KBM-7 (cell line): ENCODE measurements around the gene ZNF70.
"Not testable (repeated sequence)": the region's sequence is repeated elsewhere in the genome, so short reads cannot be mapped to it uniquely, and the experiment has no call there.

Experiments used
- DNase-seq: peaks from one replicate; pipeline ENCODE4 v3.0.0-alpha.2; 2015
- in situ Hi-C: fragments of 300-500 bp; cut with MboI; formaldehyde crosslinking; loops from 2 replicates; pipeline ENCODE4 v1.14.3; 2020; ENCODE audit warnings: low sequenced_read_pairs, low pct_unique_long_range_greater_than_20kb, mixed read lengths

Gene ZNF70

GRCh38 chr22:23737696-23738095 is 13.2 kb downstream of the ZNF70 start:
- DNase-seq, result no peak
- in situ Hi-C loops, result no loop called here

- in situ Hi-C loops, DNase-seq: not testable (repeated sequence)
Measured at GRCh38 chr22:23728108-23728507, 22.8 kb downstream of the ZNF70 start.

GRCh38 chr22:23722724-23723123 is 28.2 kb downstream of the ZNF70 start:
- DNase-seq, result no peak
- in situ Hi-C loops, result loop anchor here (25.0 kb wide), 1 partner anchor 90 kb away; no protein-coding TSS in a partner anchor

DNA sequence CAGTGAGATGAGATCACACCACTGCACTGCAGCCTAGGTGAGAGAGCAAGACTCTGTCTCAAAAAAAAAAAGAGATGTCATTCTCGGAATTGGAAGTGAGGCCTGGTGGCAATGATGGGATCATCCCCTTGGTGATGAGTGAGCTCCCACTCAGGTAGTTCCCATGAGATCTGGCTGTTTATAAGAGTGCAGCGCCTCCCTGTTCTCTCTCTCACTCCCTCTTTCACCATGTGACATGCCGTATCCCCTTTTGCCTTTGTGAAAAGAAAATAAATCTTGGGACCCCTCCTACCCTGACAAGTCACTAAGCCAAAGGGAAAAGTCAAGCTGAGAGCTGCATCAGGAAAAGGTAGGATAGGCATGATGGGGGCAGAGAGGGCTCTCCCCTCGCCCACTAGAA is 28.8 kb downstream of the ZNF70 start:
- in situ Hi-C loops, result loop anchor here (25.0 kb wide), 1 partner anchor 90 kb away; no protein-coding TSS in a partner anchor
- DNase-seq, result no peak

GRCh38 chr22:23720855-23721254 is 30.1 kb downstream of the ZNF70 start:
- DNase-seq, result no peak
- in situ Hi-C loops, result loop anchor here (25.0 kb wide), 1 partner anchor 91 kb away; no protein-coding TSS in a partner anchor

GRCh38 chr22:23718371-23719165 is 32.3 kb downstream of the ZNF70 start:
- in situ Hi-C loops, result loop anchor here (25.0 kb wide), 1 partner anchor 94 kb away; no protein-coding TSS in a partner anchor

GRCh38 chr22:23716811-23717801 is 33.8 kb downstream of the ZNF70 start:
- in situ Hi-C loops, result loop anchor here (25.0 kb wide), 1 partner anchor 95 kb away; no protein-coding TSS in a partner anchor
- peak; percentile 89 for DNase-seq

More at GRCh38 chr22:23718371-23719165, 32.3 kb downstream of the ZNF70 start:
- DNase-seq, result no peak

DNA sequence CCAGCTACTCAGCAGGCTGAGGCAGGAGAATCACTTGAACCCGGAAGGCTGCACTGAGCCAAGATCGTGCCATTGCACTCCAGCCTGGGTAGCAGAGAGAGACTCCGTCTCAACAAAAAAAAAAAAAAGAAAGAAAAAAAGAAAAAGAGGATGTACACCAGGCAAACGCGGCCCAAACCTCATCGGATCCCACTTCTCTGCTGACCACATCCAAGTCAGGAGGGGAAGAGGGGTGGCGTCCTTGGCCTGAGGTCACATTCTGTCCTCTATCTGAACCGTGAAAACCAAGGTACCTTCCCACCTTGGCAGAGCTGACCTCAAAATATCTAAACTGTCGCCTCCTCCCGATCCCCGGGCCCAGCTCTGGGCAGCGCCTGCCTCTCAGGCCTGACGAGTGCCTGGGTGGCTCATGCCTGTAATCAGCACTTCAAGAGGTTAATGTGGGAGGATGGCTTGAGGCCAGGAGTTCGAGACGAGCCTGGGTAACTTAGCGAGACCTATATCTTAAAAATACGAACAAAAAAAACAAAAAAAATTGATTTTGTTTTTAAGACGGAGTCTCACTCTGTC is 35.0 kb downstream of the ZNF70 start:
- peak; percentile 39 for DNase-seq
- in situ Hi-C loops, result loop anchor here (25.0 kb wide), 1 partner anchor 96 kb away; no protein-coding TSS in a partner anchor

- no peak for DNase-seq
- in situ Hi-C loops, result loop anchor here (25.0 kb wide), 1 partner anchor 97 kb away; no protein-coding TSS in a partner anchor
Measured at GRCh38 chr22:23714596-23715578, 36.0 kb downstream of the ZNF70 start.

DNA sequence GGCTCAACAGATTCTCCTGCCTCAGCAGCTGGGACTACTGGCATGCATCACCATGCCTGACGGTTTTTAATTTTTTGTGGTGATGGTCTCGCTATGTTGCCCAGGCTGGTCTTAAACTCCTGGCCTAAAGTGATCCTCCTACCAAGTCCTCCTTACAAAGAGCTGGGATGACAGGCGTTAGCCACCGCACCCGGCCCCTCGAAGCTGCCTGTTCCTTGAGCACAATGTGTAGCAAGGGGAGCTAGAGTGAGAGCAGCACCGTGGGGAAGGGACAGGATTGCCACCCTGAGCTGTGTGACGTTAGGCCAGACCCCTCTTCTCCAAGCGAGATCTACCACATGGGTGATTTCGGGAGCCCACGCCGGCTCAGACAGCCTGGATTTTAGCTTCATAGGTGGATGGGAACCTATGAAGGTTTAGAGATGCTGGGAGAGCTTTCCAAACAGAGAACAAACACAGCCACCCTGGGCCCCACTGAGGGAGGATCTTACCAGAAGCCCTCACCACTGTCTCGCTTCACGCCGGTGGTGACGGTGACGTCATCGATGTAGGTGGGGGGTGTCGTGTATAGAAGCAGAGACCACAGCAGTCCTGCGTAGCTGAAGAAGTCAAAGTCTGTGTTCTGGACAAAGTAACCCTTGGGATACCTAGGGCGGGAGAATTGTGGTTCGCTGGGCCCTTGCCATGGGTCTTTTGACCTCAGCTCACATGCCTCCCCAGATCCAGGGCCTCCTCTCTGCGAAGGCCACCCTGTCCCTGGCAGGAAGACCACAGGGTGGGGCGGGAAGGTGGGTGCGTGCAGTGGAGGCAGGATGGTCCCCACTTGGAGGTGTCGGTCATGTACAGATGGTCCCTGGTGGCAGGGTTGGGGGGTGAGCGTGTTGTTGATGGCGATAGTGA is 37.0 kb downstream of the ZNF70 start:
- no peak for DNase-seq
- in situ Hi-C loops, result loop anchor here (25.0 kb wide), 1 partner anchor 98 kb away; no protein-coding TSS in a partner anchor

GRCh38 chr22:23712256-23712655 is 38.7 kb downstream of the ZNF70 start:
- in situ Hi-C loops, result loop anchor here (25.0 kb wide), 1 partner anchor 100 kb away; no protein-coding TSS in a partner anchor
- no peak for DNase-seq

DNA sequence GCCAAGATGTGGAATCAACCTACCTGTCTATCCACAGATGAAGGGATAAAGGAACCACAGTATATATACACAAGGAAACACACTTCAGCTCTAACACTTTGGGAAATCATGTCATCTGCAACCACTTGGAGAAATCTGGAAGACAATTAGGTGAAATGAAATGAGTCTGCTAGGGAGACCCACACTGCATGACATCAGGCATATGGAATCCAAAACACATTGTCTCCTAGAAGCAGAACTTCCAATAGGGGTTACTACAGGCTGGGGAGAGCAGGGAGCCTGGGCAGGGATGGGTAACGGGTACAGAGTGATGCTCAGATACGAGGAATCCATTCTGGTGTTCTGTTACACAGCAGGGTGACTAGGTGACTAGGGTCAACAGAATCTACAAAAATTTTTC is 41.8 kb downstream of the ZNF70 start:
- in situ Hi-C loops, result loop anchor here (25.0 kb wide), 1 partner anchor 103 kb away; no protein-coding TSS in a partner anchor
- DNase-seq, result no peak

GRCh38 chr22:23708270-23708669 is 42.6 kb downstream of the ZNF70 start:
- no peak for DNase-seq
- in situ Hi-C loops, result loop anchor here (25.0 kb wide), 1 partner anchor 104 kb away; no protein-coding TSS in a partner anchor

DNA sequence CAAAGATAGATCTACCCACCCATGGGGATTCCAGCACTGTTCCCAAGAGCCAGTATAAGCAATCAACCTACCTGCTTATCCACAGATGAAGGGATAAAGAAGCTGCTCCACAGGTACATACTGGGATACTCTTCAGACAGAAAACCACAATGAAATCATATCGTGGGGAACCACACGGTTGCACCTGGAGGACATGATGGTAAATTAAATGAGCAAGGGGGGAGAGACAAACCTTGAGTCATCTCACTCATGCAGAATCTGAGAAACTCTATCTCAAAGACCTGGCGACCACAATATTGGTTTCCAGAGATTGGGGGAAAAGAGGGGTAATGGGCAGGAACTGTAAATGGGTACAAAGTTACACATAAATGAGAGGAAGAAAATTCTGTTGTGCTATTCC is 45.6 kb downstream of the ZNF70 start:
- in situ Hi-C loops, result loop anchor here (25.0 kb wide), 1 partner anchor 107 kb away; no protein-coding TSS in a partner anchor
- DNase-seq, result no peak

DNA sequence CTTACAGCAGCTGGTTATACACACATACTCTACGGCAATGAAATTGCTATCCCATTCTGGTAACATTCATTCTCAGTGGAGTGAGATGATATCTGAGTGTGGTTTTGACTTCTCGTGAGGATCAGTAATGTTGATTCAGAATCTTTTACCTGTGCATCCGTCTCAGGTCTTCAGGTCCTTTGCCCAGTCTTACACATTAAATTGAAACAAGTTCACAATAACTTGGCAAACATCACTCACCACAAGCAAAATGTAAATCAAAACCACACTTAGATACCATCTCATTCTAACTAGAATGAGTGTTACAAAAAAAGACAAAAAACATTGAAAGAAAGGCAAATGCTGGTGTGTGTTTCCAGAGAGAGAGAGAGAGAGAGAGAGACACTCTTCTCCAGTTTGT is 46.1 kb downstream of the ZNF70 start:
- in situ Hi-C loops, result loop anchor here (25.0 kb wide), 1 partner anchor 107 kb away; no protein-coding TSS in a partner anchor
- DNase-seq, result no peak

DNA sequence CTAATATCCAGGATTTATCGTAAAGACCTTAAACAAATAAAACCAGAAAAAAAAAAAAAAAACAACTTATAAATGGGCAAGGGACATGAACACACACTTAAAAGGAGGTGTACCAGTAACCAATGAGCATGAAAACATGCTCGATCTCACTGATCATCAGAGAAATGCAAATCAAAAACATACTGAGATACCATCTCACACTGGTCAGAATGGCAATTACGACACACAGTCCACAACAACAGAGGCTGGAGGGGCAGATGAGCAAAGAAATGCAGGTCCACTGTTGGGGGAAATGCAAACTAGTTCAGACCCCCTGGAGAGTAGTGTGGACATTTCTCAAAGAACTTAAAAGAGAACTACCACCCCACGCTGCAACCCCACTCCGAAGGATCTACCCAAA is 46.9 kb downstream of the ZNF70 start:
- no peak for DNase-seq
- in situ Hi-C loops, result loop anchor here (25.0 kb wide), 1 partner anchor 108 kb away; no protein-coding TSS in a partner anchor
